Measurements from ENCODE around the gene PRKAG3.
"Not testable (repeated sequence)": the region's sequence is repeated elsewhere in the genome, so short reads cannot be mapped to it uniquely, and the experiment has no call there.

The PRKAG3 gene

GRCh38 chr2:218781691-218782527 is 49.7 kb downstream of the PRKAG3 start, which contains the start of gene CYP27A1:
TSS of gene CYP27A1 (plus strand) at chr2:218782147. CDS start at chr2:218782183, 36 bp downstream.
- no peak for DNase-seq (ENCODE audit: low spot score)

GRCh38 chr2:218780851-218781690 is 50.5 kb downstream of the PRKAG3 start:
- no peak for DNase-seq (ENCODE audit: low spot score)

- DNase-seq (ENCODE audit: low spot score) = no peak
Measured at GRCh38 chr2:218780046-218780445, 51.6 kb downstream of the PRKAG3 start.

GRCh38 chr2:218777276-218777990 is 54.2 kb downstream of the PRKAG3 start:
- DNase-seq (ENCODE audit: low spot score) = no peak

GRCh38 chr2:218776488-218776887 is 55.1 kb downstream of the PRKAG3 start:
- no peak for DNase-seq (ENCODE audit: low spot score)

GRCh38 chr2:218773881-218774280 is 57.7 kb downstream of the PRKAG3 start:
- DNase-seq (ENCODE audit: low spot score) = no peak

GRCh38 chr2:218772759-218773158 is 58.8 kb downstream of the PRKAG3 start:
- DNase-seq (ENCODE audit: low spot score) = not testable (repeated sequence)

Measured in kidney capillary endothelial cell (primary cell).